DOHH2 (cell line): ENCODE results near the gene OXCT1.

Experiments
- EZH2phosphoT487 ChIP-seq: fragments of 200-600 bp; sonication (generic); IDR thresholded peaks from 2 replicates; pipeline ENCODE4 v1.6.1; 2017; ENCODE audit warnings: borderline replicate concordance, mild to moderate bottlenecking, antibody characterized with exemption, low read length, moderate library complexity, mixed read lengths
- TF ChIP-seq, protein P1 (sequence below): fragments of 200-600 bp; sonication (generic); IDR thresholded peaks from one replicate; pipeline ENCODE4 v1.5.1; 2014; ENCODE audit warnings: antibody characterized with exemption, mild to moderate bottlenecking, low read depth, low read length; ENCODE audit not compliant: poor library complexity, severe bottlenecking

DNA sequence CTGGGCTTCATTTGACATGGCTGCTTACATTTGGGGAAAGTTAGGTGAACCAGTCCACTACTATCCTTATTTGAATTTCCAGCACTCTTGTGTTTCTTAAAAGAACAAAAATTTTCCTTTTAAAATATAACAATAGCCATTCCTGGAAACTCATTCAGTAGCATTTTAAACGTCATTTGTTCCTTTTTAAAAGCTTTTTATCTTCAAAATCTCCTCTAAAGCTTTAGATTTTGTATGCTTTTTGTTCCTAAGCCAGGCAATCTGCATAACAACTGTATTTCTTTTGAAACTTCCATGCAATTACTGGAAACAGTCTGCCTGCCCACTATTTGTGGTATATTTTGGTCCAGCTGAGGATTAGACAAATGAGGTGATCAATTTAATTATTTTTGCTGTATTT, 187.6 kb downstream of the OXCT1 start:
- TF ChIP-seq, protein P1, sequence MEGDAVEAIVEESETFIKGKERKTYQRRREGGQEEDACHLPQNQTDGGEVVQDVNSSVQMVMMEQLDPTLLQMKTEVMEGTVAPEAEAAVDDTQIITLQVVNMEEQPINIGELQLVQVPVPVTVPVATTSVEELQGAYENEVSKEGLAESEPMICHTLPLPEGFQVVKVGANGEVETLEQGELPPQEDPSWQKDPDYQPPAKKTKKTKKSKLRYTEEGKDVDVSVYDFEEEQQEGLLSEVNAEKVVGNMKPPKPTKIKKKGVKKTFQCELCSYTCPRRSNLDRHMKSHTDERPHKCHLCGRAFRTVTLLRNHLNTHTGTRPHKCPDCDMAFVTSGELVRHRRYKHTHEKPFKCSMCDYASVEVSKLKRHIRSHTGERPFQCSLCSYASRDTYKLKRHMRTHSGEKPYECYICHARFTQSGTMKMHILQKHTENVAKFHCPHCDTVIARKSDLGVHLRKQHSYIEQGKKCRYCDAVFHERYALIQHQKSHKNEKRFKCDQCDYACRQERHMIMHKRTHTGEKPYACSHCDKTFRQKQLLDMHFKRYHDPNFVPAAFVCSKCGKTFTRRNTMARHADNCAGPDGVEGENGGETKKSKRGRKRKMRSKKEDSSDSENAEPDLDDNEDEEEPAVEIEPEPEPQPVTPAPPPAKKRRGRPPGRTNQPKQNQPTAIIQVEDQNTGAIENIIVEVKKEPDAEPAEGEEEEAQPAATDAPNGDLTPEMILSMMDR: no peak
- no peak for TF ChIP-seq EZH2phosphoT487
